Measurements from ENCODE around the gene MAPKAP1. TPM values are rescaled to one million over a fixed set of nuclear protein-coding genes. Genes with fewer than 3 reads are reported as not detected.

MAPKAP1 gene
- polyA plus RNA-seq, 1 donor = 46.8 TPM

- Histone ChIP-seq H3K4me1 (ENCODE audit: control insufficient read depth, insufficient read depth, low read length) (no peaks in the 10 kb centered on the region), H3K27me3 (ENCODE audit: control insufficient read depth, insufficient read depth, low read length) (no peaks in the 10 kb centered on the region), H3K4me3 (ENCODE audit: low read length) (no peak overlapping the region), H3K36me3 (ENCODE audit: control insufficient read depth, insufficient read depth, low read length) (no peaks in the 10 kb centered on the region), H3K9me3 (ENCODE audit: control insufficient read depth, low read depth, low read length) (no peaks in the 10 kb centered on the region), H3K27ac (ENCODE audit: low read length) (no peak overlapping the region)
- DNase-seq = no peak
- WGBS (ENCODE audit: insufficient coverage, low lambda C conversion rate) = no CpG with 5 or more reads among the region's 23 CpGs
These were observed 291.2 kb downstream of the MAPKAP1 start for GRCh38 chr9:125415583-125416460.

- no CpG with 5 or more reads among the region's 8 CpGs for WGBS (ENCODE audit: insufficient coverage, low lambda C conversion rate)
- DNase-seq = no peak
- peaks cover 6% of the 10 kb centered on the region for H3K27me3 ChIP-seq (ENCODE audit: control insufficient read depth, insufficient read depth, low read length)
- no peaks in the 10 kb centered on the region for H3K36me3 ChIP-seq (ENCODE audit: control insufficient read depth, insufficient read depth, low read length)
- peaks cover 9% of the 10 kb centered on the region for H3K9me3 ChIP-seq (ENCODE audit: control insufficient read depth, low read depth, low read length)
- H3K27ac ChIP-seq (ENCODE audit: low read length) = no peak overlapping the region
- no peaks in the 10 kb centered on the region for H3K4me1 ChIP-seq (ENCODE audit: control insufficient read depth, insufficient read depth, low read length)
- H3K4me3 ChIP-seq (ENCODE audit: low read length) = no peak overlapping the region
These were observed 293.4 kb downstream of the MAPKAP1 start for GRCh38 chr9:125413579-125413978.

GRCh38 chr9:125412166-125412565 is 294.8 kb downstream of the MAPKAP1 start:
- Histone ChIP-seq H3K36me3 (ENCODE audit: control insufficient read depth, insufficient read depth, low read length) (no peaks in the 10 kb centered on the region), H3K27me3 (ENCODE audit: control insufficient read depth, insufficient read depth, low read length) (peaks cover 15% of the 10 kb centered on the region), H3K4me1 (ENCODE audit: control insufficient read depth, insufficient read depth, low read length) (peaks cover 4% of the 10 kb centered on the region), H3K9me3 (ENCODE audit: control insufficient read depth, low read depth, low read length) (peaks cover 9% of the 10 kb centered on the region), H3K27ac (ENCODE audit: low read length) (no peak overlapping the region), H3K4me3 (ENCODE audit: low read length) (no peak overlapping the region)
- DNase-seq = no peak
- no CpG with 5 or more reads among the region's 10 CpGs for WGBS (ENCODE audit: insufficient coverage, low lambda C conversion rate)

GRCh38 chr9:125411171-125411756 is 295.7 kb downstream of the MAPKAP1 start:
- Histone ChIP-seq H3K27ac (ENCODE audit: low read length) (no peak overlapping the region), H3K9me3 (ENCODE audit: control insufficient read depth, low read depth, low read length) (peaks cover 9% of the 10 kb centered on the region), H3K4me3 (ENCODE audit: low read length) (no peak overlapping the region), H3K27me3 (ENCODE audit: control insufficient read depth, insufficient read depth, low read length) (peaks cover 15% of the 10 kb centered on the region), H3K4me1 (ENCODE audit: control insufficient read depth, insufficient read depth, low read length) (peaks cover 4% of the 10 kb centered on the region), H3K36me3 (ENCODE audit: control insufficient read depth, insufficient read depth, low read length) (no peaks in the 10 kb centered on the region)
- no CpG with 5 or more reads among the region's 14 CpGs for WGBS (ENCODE audit: insufficient coverage, low lambda C conversion rate)
- no peak for DNase-seq

- DNase-seq = no peak
- Histone ChIP-seq H3K4me1 (ENCODE audit: control insufficient read depth, insufficient read depth, low read length) (peaks cover 4% of the 10 kb centered on the region), H3K9me3 (ENCODE audit: control insufficient read depth, low read depth, low read length) (peaks cover 9% of the 10 kb centered on the region), H3K27ac (ENCODE audit: low read length) (no peak overlapping the region), H3K27me3 (ENCODE audit: control insufficient read depth, insufficient read depth, low read length) (peaks cover 15% of the 10 kb centered on the region), H3K36me3 (ENCODE audit: control insufficient read depth, insufficient read depth, low read length) (no peaks in the 10 kb centered on the region), H3K4me3 (ENCODE audit: low read length) (no peak overlapping the region)
- no CpG with 5 or more reads among the region's 24 CpGs for WGBS (ENCODE audit: insufficient coverage, low lambda C conversion rate)
These were observed 296.5 kb downstream of the MAPKAP1 start for GRCh38 chr9:125410522-125410894.

- Histone ChIP-seq H3K27ac (ENCODE audit: low read length) (no peak overlapping the region), H3K4me1 (ENCODE audit: control insufficient read depth, insufficient read depth, low read length) (peaks cover 4% of the 10 kb centered on the region), H3K36me3 (ENCODE audit: control insufficient read depth, insufficient read depth, low read length) (no peaks in the 10 kb centered on the region), H3K4me3 (ENCODE audit: low read length) (no peak overlapping the region), H3K27me3 (ENCODE audit: control insufficient read depth, insufficient read depth, low read length) (peaks cover 15% of the 10 kb centered on the region), H3K9me3 (ENCODE audit: control insufficient read depth, low read depth, low read length) (peaks cover 9% of the 10 kb centered on the region)
- peak in 1 of 2 donors; percentile 16 for DNase-seq
- WGBS (ENCODE audit: insufficient coverage, low lambda C conversion rate) = no CpG with 5 or more reads among the region's 13 CpGs
These were observed 297.1 kb downstream of the MAPKAP1 start for GRCh38 chr9:125409637-125410521.

- Histone ChIP-seq H3K36me3 (ENCODE audit: control insufficient read depth, insufficient read depth, low read length) (no peaks in the 10 kb centered on the region), H3K9me3 (ENCODE audit: control insufficient read depth, low read depth, low read length) (peaks cover 9% of the 10 kb centered on the region), H3K27me3 (ENCODE audit: control insufficient read depth, insufficient read depth, low read length) (peaks cover 15% of the 10 kb centered on the region), H3K27ac (ENCODE audit: low read length) (no peak overlapping the region), H3K4me1 (ENCODE audit: control insufficient read depth, insufficient read depth, low read length) (peaks cover 4% of the 10 kb centered on the region), H3K4me3 (ENCODE audit: low read length) (no peak overlapping the region)
- whole genome bisulfite sequencing (ENCODE audit: insufficient coverage, low lambda C conversion rate) = no CpG with 5 or more reads among the region's 20 CpGs
- DNase-seq = no peak
These were observed 297.8 kb downstream of the MAPKAP1 start for GRCh38 chr9:125409217-125409636.

- Histone ChIP-seq H3K27ac (ENCODE audit: low read length) (no peak overlapping the region), H3K36me3 (ENCODE audit: control insufficient read depth, insufficient read depth, low read length) (no peaks in the 10 kb centered on the region), H3K4me1 (ENCODE audit: control insufficient read depth, insufficient read depth, low read length) (peaks cover 4% of the 10 kb centered on the region), H3K9me3 (ENCODE audit: control insufficient read depth, low read depth, low read length) (peaks cover 9% of the 10 kb centered on the region), H3K27me3 (ENCODE audit: control insufficient read depth, insufficient read depth, low read length) (peaks cover 15% of the 10 kb centered on the region), H3K4me3 (ENCODE audit: low read length) (peak overlapping the region; percentile 39)
- WGBS (ENCODE audit: insufficient coverage, low lambda C conversion rate) = 43% methylated on average over 8 of the region's 104 CpGs
- DNase-seq = peak; percentile 42 to 62
These were observed 298.8 kb downstream of the MAPKAP1 start for GRCh38 chr9:125407974-125408900.

- Histone ChIP-seq H3K4me3 (ENCODE audit: low read length) (peak overlapping the region; percentile 39), H3K4me1 (ENCODE audit: control insufficient read depth, insufficient read depth, low read length) (peaks cover 4% of the 10 kb centered on the region), H3K27ac (ENCODE audit: low read length) (no peak overlapping the region), H3K27me3 (ENCODE audit: control insufficient read depth, insufficient read depth, low read length) (peaks cover 15% of the 10 kb centered on the region), H3K9me3 (ENCODE audit: control insufficient read depth, low read depth, low read length) (peaks cover 9% of the 10 kb centered on the region), H3K36me3 (ENCODE audit: control insufficient read depth, insufficient read depth, low read length) (no peaks in the 10 kb centered on the region)
- DNase-seq = no peak
- WGBS (ENCODE audit: insufficient coverage, low lambda C conversion rate) = no CpG with 5 or more reads among the region's 17 CpGs
These were observed 299.5 kb downstream of the MAPKAP1 start for GRCh38 chr9:125407432-125407973.
